ENCODE data around the gene BARD1.

BARD1 gene

DNA sequence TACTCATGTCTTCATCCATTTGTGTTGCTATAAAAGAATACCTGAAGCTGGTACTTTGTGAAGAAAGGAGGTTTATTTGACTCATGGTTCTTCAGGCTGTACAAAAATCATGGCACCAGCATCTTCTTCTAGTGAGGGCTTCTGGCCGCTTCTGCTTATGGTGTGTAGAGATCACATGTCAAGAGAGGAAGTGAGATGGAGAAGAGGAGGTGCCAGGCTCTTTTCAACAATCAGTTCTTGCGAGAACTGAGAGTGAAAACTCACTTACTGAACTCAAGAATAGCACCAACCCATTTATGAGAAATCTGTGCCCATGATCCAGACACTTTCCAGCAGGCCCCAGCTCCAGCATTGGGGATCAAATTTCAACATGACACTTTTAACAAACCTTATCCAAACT, 30.0 kb upstream of the BARD1 start:
- Histone ChIP-seq H4K8ac (ENCODE audit: low read length) (no peak overlapping the region), H3K9ac (ENCODE audit: low read length) (no peak overlapping the region)

DNA sequence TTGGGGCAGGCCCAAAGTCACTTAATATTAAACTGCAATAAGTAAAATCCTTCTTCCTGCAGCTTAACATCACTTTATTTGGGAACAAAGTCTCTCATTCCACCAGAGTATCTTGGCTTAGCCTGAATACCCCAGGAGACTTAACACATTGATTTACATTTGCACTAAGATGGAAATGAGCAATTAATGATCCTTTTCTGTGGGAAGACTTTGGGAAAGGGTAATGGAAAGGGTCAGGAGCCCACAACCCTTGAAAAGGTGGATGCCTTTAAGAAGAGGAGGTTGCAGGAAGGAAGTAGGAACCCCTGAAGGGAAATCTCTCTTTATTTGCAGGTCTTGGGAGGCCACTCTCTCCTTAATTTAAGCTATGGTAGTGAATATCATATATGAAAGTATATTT, 28.0 kb upstream of the BARD1 start:
- H2AK5ac ChIP-seq (ENCODE audit: low read length, severe bottlenecking) = no peak overlapping the region
- H3K4me1 ChIP-seq (ENCODE audit: control insufficient read depth, insufficient read depth, low read depth, low read length) = no peaks in the 10 kb centered on the region
- H3K4me2 ChIP-seq (ENCODE audit: low read length, poor library complexity, severe bottlenecking) = no peak overlapping the region
- no peak overlapping the region for H3K4ac ChIP-seq (ENCODE audit: low read depth in 1 of 2, low read length in 2 of 2)
- H3K36me3 ChIP-seq (ENCODE audit: control insufficient read depth in 1 of 2, insufficient read depth in 2 of 2, low read depth in 1 of 2, low read length in 2 of 2) = no peaks in the 10 kb centered on the region
- no peak overlapping the region for H4K8ac ChIP-seq (ENCODE audit: low read length)
- no peak overlapping the region for H3K27ac ChIP-seq (ENCODE audit: low read length, poor library complexity, severe bottlenecking)
- H3K27me3 ChIP-seq (ENCODE audit: control insufficient read depth in 1 of 2, insufficient read depth in 1 of 2, low read length in 2 of 2) = no peaks in the 10 kb centered on the region
- no peaks in the 10 kb centered on the region for H3K79me1 ChIP-seq (replicated peaks; ENCODE audit: low read length, poor library complexity, severe bottlenecking)
- H2BK12ac ChIP-seq (ENCODE audit: low read length in 2 of 2) = no peak overlapping the region
- no peak overlapping the region for H2BK120ac ChIP-seq (ENCODE audit: low read depth, low read length)
- H4K91ac ChIP-seq (ENCODE audit: low read length) = no peak overlapping the region
- H3K14ac ChIP-seq (ENCODE audit: low read length in 2 of 2) = no peak overlapping the region
- no peaks in the 10 kb centered on the region for H3K9me3 ChIP-seq (ENCODE audit: control insufficient read depth, low read length)
- no peak overlapping the region for H3K9ac ChIP-seq (ENCODE audit: low read length)
- no peak overlapping the region for H3K4me3 ChIP-seq (ENCODE audit: insufficient read depth in 1 of 2, low read depth in 1 of 2, low read length in 2 of 2)
- no peak overlapping the region for H2BK5ac ChIP-seq (ENCODE audit: low read depth, low read length, poor library complexity, severe bottlenecking)
- no peak overlapping the region for H3K23ac ChIP-seq (ENCODE audit: low read length in 2 of 2)
- no peak overlapping the region for H2BK15ac ChIP-seq (ENCODE audit: low read depth, poor library complexity, severe bottlenecking)
- DNase-seq = no peak
- no peak overlapping the region for H2AFZ ChIP-seq (ENCODE audit: low read depth, low read length)
- no peak overlapping the region for H3K18ac ChIP-seq (ENCODE audit: low read depth in 1 of 2, low read length in 2 of 2)

More for the DNA sequence above, 30.0 kb upstream of the BARD1 start:
- no peaks in the 10 kb centered on the region for H3K27me3 ChIP-seq (ENCODE audit: control insufficient read depth in 1 of 2, insufficient read depth in 1 of 2, low read length in 2 of 2)
- 94% methylated on average over 2 of the region's 2 CpGs for WGBS
- H3K4me3 ChIP-seq (ENCODE audit: insufficient read depth in 1 of 2, low read depth in 1 of 2, low read length in 2 of 2) = no peak overlapping the region
- no peak overlapping the region for H2BK120ac ChIP-seq (ENCODE audit: low read depth, low read length)
- no peak for DNase-seq
- H3K4me2 ChIP-seq (ENCODE audit: low read length, poor library complexity, severe bottlenecking) = no peak overlapping the region
- H3K4ac ChIP-seq (ENCODE audit: low read depth in 1 of 2, low read length in 2 of 2) = no peak overlapping the region
- H3K18ac ChIP-seq (ENCODE audit: low read depth in 1 of 2, low read length in 2 of 2) = no peak overlapping the region
- H3K14ac ChIP-seq (ENCODE audit: low read length in 2 of 2) = no peak overlapping the region
- no peaks in the 10 kb centered on the region for H3K4me1 ChIP-seq (ENCODE audit: control insufficient read depth, insufficient read depth, low read depth, low read length)
- H3K9me3 ChIP-seq (ENCODE audit: control insufficient read depth, low read length) = no peaks in the 10 kb centered on the region
- H3K36me3 ChIP-seq (ENCODE audit: control insufficient read depth in 1 of 2, insufficient read depth in 2 of 2, low read depth in 1 of 2, low read length in 2 of 2) = no peaks in the 10 kb centered on the region
- H2AK5ac ChIP-seq (ENCODE audit: low read length, severe bottlenecking) = no peak overlapping the region
- H2BK12ac ChIP-seq (ENCODE audit: low read length in 2 of 2) = no peak overlapping the region
- H4K91ac ChIP-seq (ENCODE audit: low read length) = no peak overlapping the region
- no peak overlapping the region for H3K27ac ChIP-seq (ENCODE audit: low read length, poor library complexity, severe bottlenecking)
- no peak overlapping the region for H2BK5ac ChIP-seq (ENCODE audit: low read depth, low read length, poor library complexity, severe bottlenecking)
- H3K79me1 ChIP-seq (replicated peaks; ENCODE audit: low read length, poor library complexity, severe bottlenecking) = no peaks in the 10 kb centered on the region
- H2AFZ ChIP-seq (ENCODE audit: low read depth, low read length) = no peak overlapping the region
- no peak overlapping the region for H2BK15ac ChIP-seq (ENCODE audit: low read depth, poor library complexity, severe bottlenecking)
- no peak overlapping the region for H3K23ac ChIP-seq (ENCODE audit: low read length in 2 of 2)

DNA sequence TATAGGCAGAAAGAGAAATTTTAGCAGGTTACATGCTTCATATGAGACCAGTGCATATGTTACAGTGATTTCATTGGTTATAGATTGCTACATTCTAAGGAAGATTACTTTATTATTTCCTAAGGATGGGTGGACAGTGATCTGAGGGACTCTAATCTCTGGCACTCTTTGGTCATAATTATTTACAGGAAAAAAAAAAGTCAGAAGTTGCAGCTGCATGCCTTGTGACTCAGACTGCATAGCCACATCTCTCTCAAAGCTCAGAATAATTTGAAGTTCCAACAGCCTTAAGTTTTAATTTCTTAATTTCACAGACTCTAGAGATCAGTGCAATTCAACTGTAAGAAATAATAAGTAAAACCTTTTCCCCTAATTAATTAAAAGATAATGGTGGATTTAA, 27.1 kb upstream of the BARD1 start:
- Histone ChIP-seq H2BK12ac (ENCODE audit: low read length in 2 of 2) (no peak overlapping the region), H2BK120ac (ENCODE audit: low read depth, low read length) (no peak overlapping the region), H3K4me3 (ENCODE audit: insufficient read depth in 1 of 2, low read depth in 1 of 2, low read length in 2 of 2) (no peak overlapping the region), H2AFZ (ENCODE audit: low read depth, low read length) (no peak overlapping the region), H4K91ac (ENCODE audit: low read length) (no peak overlapping the region), H3K36me3 (ENCODE audit: control insufficient read depth in 1 of 2, insufficient read depth in 2 of 2, low read depth in 1 of 2, low read length in 2 of 2) (no peaks in the 10 kb centered on the region), H2BK15ac (ENCODE audit: low read depth, poor library complexity, severe bottlenecking) (no peak overlapping the region), H3K4me1 (ENCODE audit: control insufficient read depth, insufficient read depth, low read depth, low read length) (no peaks in the 10 kb centered on the region), H3K27me3 (ENCODE audit: control insufficient read depth in 1 of 2, insufficient read depth in 1 of 2, low read length in 2 of 2) (no peaks in the 10 kb centered on the region), H3K18ac (ENCODE audit: low read depth in 1 of 2, low read length in 2 of 2) (no peak overlapping the region), H3K14ac (ENCODE audit: low read length in 2 of 2) (no peak overlapping the region), H3K23ac (ENCODE audit: low read length in 2 of 2) (no peak overlapping the region), H4K8ac (ENCODE audit: low read length) (no peak overlapping the region), H3K27ac (ENCODE audit: low read length, poor library complexity, severe bottlenecking) (no peak overlapping the region), H3K79me1 (replicated peaks; ENCODE audit: low read length, poor library complexity, severe bottlenecking) (no peaks in the 10 kb centered on the region), H2BK5ac (ENCODE audit: low read depth, low read length, poor library complexity, severe bottlenecking) (no peak overlapping the region), H3K9me3 (ENCODE audit: control insufficient read depth, low read length) (no peaks in the 10 kb centered on the region), H2AK5ac (ENCODE audit: low read length, severe bottlenecking) (no peak overlapping the region), H3K4me2 (ENCODE audit: low read length, poor library complexity, severe bottlenecking) (no peak overlapping the region), H3K9ac (ENCODE audit: low read length) (no peak overlapping the region), H3K4ac (ENCODE audit: low read depth in 1 of 2, low read length in 2 of 2) (no peak overlapping the region)
- peak; percentile 25 for DNase-seq

DNA sequence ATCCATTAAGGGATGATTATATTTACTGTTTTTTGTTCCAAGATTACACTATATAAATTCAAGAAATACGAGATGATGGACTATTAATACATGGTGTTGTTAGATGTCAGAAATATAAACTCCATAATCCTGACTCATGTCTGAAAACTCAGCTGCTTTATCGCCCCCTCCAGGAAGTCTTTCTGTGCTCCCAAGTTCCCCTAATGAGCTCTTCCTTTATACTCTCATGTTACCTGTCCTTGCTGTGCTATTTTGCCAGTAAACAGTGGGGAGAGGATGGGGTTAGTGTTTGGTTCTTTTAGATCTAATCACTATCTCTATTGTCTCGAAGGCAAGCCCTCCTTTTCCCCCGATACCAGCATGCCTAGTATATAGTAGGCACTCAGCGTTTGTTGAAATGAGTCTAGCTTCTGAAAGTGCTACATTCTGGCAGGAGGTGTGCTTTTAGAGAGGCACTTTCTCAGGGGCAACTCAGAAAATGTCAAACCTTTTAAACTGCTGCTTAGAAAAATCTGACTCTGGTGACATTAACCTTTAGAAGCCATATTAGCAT, 21.4 kb upstream of the BARD1 start:
- H3K4me3 ChIP-seq (ENCODE audit: insufficient read depth in 1 of 2, low read depth in 1 of 2, low read length in 2 of 2) = no peak overlapping the region
- no peak overlapping the region for H2BK5ac ChIP-seq (ENCODE audit: low read depth, low read length, poor library complexity, severe bottlenecking)
- H3K9ac ChIP-seq (ENCODE audit: low read length) = no peak overlapping the region
- H3K36me3 ChIP-seq (ENCODE audit: control insufficient read depth in 1 of 2, insufficient read depth in 2 of 2, low read depth in 1 of 2, low read length in 2 of 2) = no peaks in the 10 kb centered on the region
- H3K27me3 ChIP-seq (ENCODE audit: control insufficient read depth in 1 of 2, insufficient read depth in 1 of 2, low read length in 2 of 2) = no peaks in the 10 kb centered on the region
- no peak overlapping the region for H4K91ac ChIP-seq (ENCODE audit: low read length)
- 67% methylated on average over 1 of the region's 5 CpGs for WGBS
- no peak overlapping the region for H2AK5ac ChIP-seq (ENCODE audit: low read length, severe bottlenecking)
- no peak overlapping the region for H3K14ac ChIP-seq (ENCODE audit: low read length in 2 of 2)
- no peaks in the 10 kb centered on the region for H3K4me1 ChIP-seq (ENCODE audit: control insufficient read depth, insufficient read depth, low read depth, low read length)
- no peak overlapping the region for H3K23ac ChIP-seq (ENCODE audit: low read length in 2 of 2)
- no peak overlapping the region for H2BK15ac ChIP-seq (ENCODE audit: low read depth, poor library complexity, severe bottlenecking)
- DNase-seq = peak; percentile 18
- no peak overlapping the region for H2AFZ ChIP-seq (ENCODE audit: low read depth, low read length)
- H2BK12ac ChIP-seq (ENCODE audit: low read length in 2 of 2) = no peak overlapping the region
- H2BK120ac ChIP-seq (ENCODE audit: low read depth, low read length) = no peak overlapping the region
- H4K8ac ChIP-seq (ENCODE audit: low read length) = no peak overlapping the region
- no peaks in the 10 kb centered on the region for H3K9me3 ChIP-seq (ENCODE audit: control insufficient read depth, low read length)
- no peak overlapping the region for H3K4me2 ChIP-seq (ENCODE audit: low read length, poor library complexity, severe bottlenecking)
- H3K4ac ChIP-seq (ENCODE audit: low read depth in 1 of 2, low read length in 2 of 2) = no peak overlapping the region
- H3K79me1 ChIP-seq (replicated peaks; ENCODE audit: low read length, poor library complexity, severe bottlenecking) = no peaks in the 10 kb centered on the region
- H3K18ac ChIP-seq (ENCODE audit: low read depth in 1 of 2, low read length in 2 of 2) = no peak overlapping the region
- no peak overlapping the region for H3K27ac ChIP-seq (ENCODE audit: low read length, poor library complexity, severe bottlenecking)

All from mesenchymal stem cell (in vitro differentiated cells and primary cell).